WTC11 (cell line): ENCODE data around the gene SYNPO. TPM values are rescaled to one million over a fixed set of nuclear protein-coding genes. Genes with fewer than 3 reads are reported as not detected.

ENCODE experiments used
- ATAC-seq: fragments of 200-7000 bp; cut with Tn5 transposase; 2 replicates; pipeline ENCODE4 v1.10.0; 2021; ENCODE audit warnings: mild to moderate bottlenecking, moderate library complexity
- CTCF ChIA-PET: fragments of 300-600 bp; sonication (Branson Sonifier 250); formaldehyde crosslinking; loops from one replicate; lab custom pipeline; 2021; ENCODE audit warnings: antibody characterized with exemption; lab: Charles Lee
- POLR2A ChIA-PET: fragments of 350-600 bp; sonication (Branson Sonifier 250); formaldehyde crosslinking; loops from one replicate; lab custom pipeline; 2021; ENCODE audit warnings: antibody characterized with exemption; lab: Charles Lee
- DNase-seq: peaks from one replicate; pipeline ENCODE4 v3.0.0; 2021; ENCODE audit warnings: low spot score
- H3K27ac Mint-ChIP-seq: 2 replicates; pipeline ENCODE4 v1.8.0; 2021; ENCODE audit warnings: mixed read lengths
- H3K27me3 Mint-ChIP-seq: 2 replicates; pipeline ENCODE4 v1.8.0; 2021; ENCODE audit warnings: low read depth, mild to moderate bottlenecking, moderate library complexity, mixed read lengths
- H3K36me3 Mint-ChIP-seq: 2 replicates; pipeline ENCODE4 v1.8.0; 2021; ENCODE audit warnings: mixed read lengths
- H3K4me1 Mint-ChIP-seq: 2 replicates; pipeline ENCODE4 v1.8.0; 2022; ENCODE audit warnings: mixed read lengths
- H3K4me3 Mint-ChIP-seq: 2 replicates; pipeline ENCODE4 v1.8.0; 2021; ENCODE audit warnings: mild to moderate bottlenecking, moderate library complexity, mixed read lengths
- H3K9me3 Mint-ChIP-seq: 2 replicates; pipeline ENCODE4 v1.8.0; 2021; ENCODE audit warnings: mixed read lengths
- ATF1 ChIP-seq: sonication (generic); formaldehyde crosslinking; IDR thresholded peaks from 2 replicates; pipeline ENCODE4 v1.8.1; 2023; ENCODE audit warnings: mild to moderate bottlenecking, moderate library complexity, missing genetic modification reagents
- ATF2 ChIP-seq: sonication (generic); formaldehyde crosslinking; IDR thresholded peaks from 2 replicates; pipeline ENCODE4 v1.8.1; 2022; ENCODE audit warnings: low read depth, missing genetic modification reagents, borderline replicate concordance
- CBFB ChIP-seq: sonication (generic); formaldehyde crosslinking; IDR thresholded peaks from 2 replicates; pipeline ENCODE4 v1.8.1; 2022; ENCODE audit warnings: mild to moderate bottlenecking, low read depth, missing genetic modification reagents
- CREB1 ChIP-seq: sonication (generic); formaldehyde crosslinking; IDR thresholded peaks from 2 replicates; pipeline ENCODE4 v1.8.0; 2023; ENCODE audit warnings: mild to moderate bottlenecking, missing genetic modification reagents
- E2F4 ChIP-seq: sonication (generic); formaldehyde crosslinking; IDR thresholded peaks from 2 replicates; pipeline ENCODE4 v1.8.1; 2022; ENCODE audit warnings: low read depth, mild to moderate bottlenecking, moderate library complexity, missing genetic modification reagents, borderline replicate concordance
- GTF2I ChIP-seq: fragments of 250-450 bp; sonication (Bioruptor Pico); conservative IDR thresholded peaks from 2 replicates; pipeline ENCODE4 v1.4.0; 2021; ENCODE audit warnings: mild to moderate bottlenecking
- MAX ChIP-seq: sonication (generic); formaldehyde crosslinking; IDR thresholded peaks from 2 replicates; pipeline ENCODE4 v1.8.0; 2022; ENCODE audit warnings: mild to moderate bottlenecking, missing genetic modification reagents
- NFYB ChIP-seq: sonication (generic); formaldehyde crosslinking; conservative IDR thresholded peaks from 2 replicates; pipeline ENCODE4 v1.8.0; 2022; ENCODE audit warnings: low read depth, missing genetic modification reagents
- PRDM15 ChIP-seq: sonication (generic); formaldehyde crosslinking; IDR thresholded peaks from 2 replicates; pipeline ENCODE4 v1.8.0; 2022; ENCODE audit warnings: missing genetic modification reagents
- PREB ChIP-seq: sonication (generic); formaldehyde crosslinking; IDR thresholded peaks from 2 replicates; pipeline ENCODE4 v1.8.1; 2022; ENCODE audit warnings: mild to moderate bottlenecking, missing genetic modification reagents, moderate library complexity, borderline replicate concordance
- RELA ChIP-seq: sonication (generic); formaldehyde crosslinking; IDR thresholded peaks from 2 replicates; pipeline ENCODE4 v1.8.1; 2022; ENCODE audit warnings: missing genetic modification reagents, mild to moderate bottlenecking, borderline replicate concordance
- RORB ChIP-seq: fragments of 250-450 bp; sonication (Bioruptor Pico); IDR thresholded peaks from 2 replicates; pipeline ENCODE4 v1.9.0; 2021; ENCODE audit warnings: mild to moderate bottlenecking
- STAT6 ChIP-seq: sonication (generic); formaldehyde crosslinking; conservative IDR thresholded peaks from 2 replicates; pipeline ENCODE4 v1.8.1; 2023; ENCODE audit warnings: mild to moderate bottlenecking, low read depth, missing genetic modification reagents, moderate library complexity
- TCF7 ChIP-seq: sonication (generic); formaldehyde crosslinking; IDR thresholded peaks from 2 replicates; pipeline ENCODE4 v1.8.0; 2022; ENCODE audit warnings: mild to moderate bottlenecking, low read depth, missing genetic modification reagents, moderate library complexity
- ZNF138 ChIP-seq: sonication (generic); formaldehyde crosslinking; conservative IDR thresholded peaks from 2 replicates; pipeline ENCODE4 v1.8.1; 2022; ENCODE audit warnings: mild to moderate bottlenecking, moderate library complexity, missing genetic modification reagents
- ZNF263 ChIP-seq: sonication (generic); formaldehyde crosslinking; IDR thresholded peaks from 2 replicates; pipeline ENCODE4 v1.8.1; 2022; ENCODE audit warnings: low read depth, mild to moderate bottlenecking, moderate library complexity, missing genetic modification reagents
- ZNF416 ChIP-seq: fragments of 250-450 bp; sonication (Bioruptor Pico); IDR thresholded peaks from 2 replicates; pipeline ENCODE4 v1.9.0; 2021; ENCODE audit warnings: mild to moderate bottlenecking, inconsistent platforms
- ZNF425 ChIP-seq: fragments of 250-450 bp; sonication (Bioruptor Pico); conservative IDR thresholded peaks from 2 replicates; pipeline ENCODE4 v1.9.0; 2021; ENCODE audit warnings: mild to moderate bottlenecking
- ZSCAN18 ChIP-seq: fragments of 250-450 bp; sonication (Bioruptor Pico); IDR thresholded peaks from 2 replicates; pipeline ENCODE4 v2.1.2; 2022; ENCODE audit warnings: mild to moderate bottlenecking, moderate library complexity
- total RNA-seq: library from RNA; stranded (reverse); gene quantifications from 3 replicates; pipeline ENCODE4 v1.2.3, GENCODE V29; 2021

The SYNPO gene
- total RNA-seq, 1 experiment from 2014 or later, result 2.1 TPM

GRCh38 chr5:150599281-150599680, 41.2 kb upstream of the SYNPO start:
- Mint-ChIP-seq H3K4me3 (no peak overlapping the region), H3K27ac (no peak overlapping the region), H3K36me3 (no peaks in the 10 kb centered on the region), H3K27me3 (no peaks in the 10 kb centered on the region), H3K4me1 (peaks cover 14% of the 10 kb centered on the region), H3K9me3 (no peaks in the 10 kb centered on the region)
- no peak; the same call in 1 of the 2 replicates for ATAC-seq
- ChIA-PET POLR2A (no interaction called here), CTCF (interaction anchor here (0.9 to 1.2 kb wide), 2 partner anchors 15 to 25 kb away, joined by 4 to 7 read pairs; no protein-coding TSS in a partner anchor)
- no peak for DNase-seq
- TF ChIP-seq RORB (CRISPR knock-in tag) (no peak), GTF2I (CRISPR knock-in tag) (no peak), ATF2 (CRISPR knock-in tag) (no peak), TCF7 (CRISPR knock-in tag) (no peak), RELA (no peak), ZNF425 (CRISPR knock-in tag) (no peak), STAT6 (CRISPR knock-in tag) (no peak)

GRCh38 chr5:150599917-150600511, 40.4 kb upstream of the SYNPO start:
- H3K4me3 Mint-ChIP-seq, result no peak overlapping the region
- no peaks in the 10 kb centered on the region for H3K27me3 Mint-ChIP-seq
- peaks cover 12% of the 10 kb centered on the region for H3K4me1 Mint-ChIP-seq
- ChIA-PET POLR2A (no interaction called here), CTCF (interaction anchor here (0.9 to 1.2 kb wide), 2 partner anchors 14 to 26 kb away, joined by 4 to 7 read pairs; no protein-coding TSS in a partner anchor)
- no peaks in the 10 kb centered on the region for H3K36me3 Mint-ChIP-seq
- no peak overlapping the region for H3K27ac Mint-ChIP-seq
- DNase-seq (no peak), ATAC-seq (no peak)
- H3K9me3 Mint-ChIP-seq, result no peaks in the 10 kb centered on the region
- TF ChIP-seq CBFB (no peak), MAX (CRISPR knock-in tag) (no peak), ATF1 (CRISPR knock-in tag) (no peak), ZNF416 (CRISPR knock-in tag) (no peak), CREB1 (CRISPR knock-in tag) (no peak), ZNF263 (CRISPR knock-in tag) (no peak), PRDM15 (no peak), ZSCAN18 (CRISPR knock-in tag) (no peak), ZNF138 (CRISPR knock-in tag) (no peak), PREB (CRISPR knock-in tag) (no peak), NFYB (CRISPR knock-in tag) (no peak), E2F4 (CRISPR knock-in tag) (no peak)
